Thyroid gland (tissue), 4 donors: ENCODE data around the gene CRTAC1. TPM values are rescaled to one million over a fixed set of nuclear protein-coding genes. Genes with fewer than 3 reads are reported as not detected.
A peak's percentile ranks its signal among the peaks of the same experiment; 100 is the strongest.

ENCODE experiments used
- DNase-seq, 2 donors: peaks; one replicate each; pipeline ENCODE4 v3.0.0-alpha.2; 2019
- H3K27ac ChIP-seq, 3 donors: fragments of 200-600 bp; sonication (generic); 1 replicate in 2 of 3; 2 replicates in 1 of 3; pipeline ENCODE4 v1.5.1; 2016 to 2019; ENCODE audit warnings: mild to moderate bottlenecking in 1 of 3, moderate library complexity in 1 of 3
- H3K27me3 ChIP-seq: fragments of 200-600 bp; sonication (generic); one replicate; pipeline ENCODE4 v1.5.1; 2019
- H3K36me3 ChIP-seq, 2 donors: fragments of 200-600 bp; sonication (generic); one replicate each; pipeline ENCODE4 v1.5.1; 2016 to 2019
- H3K4me1 ChIP-seq, 2 donors: fragments of 200-600 bp; sonication (generic); one replicate each; pipeline ENCODE4 v1.5.1; 2017 to 2019
- H3K4me3 ChIP-seq, 3 donors: fragments of 200-600 bp; sonication (generic); replicated peaks in 1 of 3; 1 replicate in 2 of 3; 2 replicates in 1 of 3; pipeline ENCODE4 v1.5.1; 2016; ENCODE audit warnings: mild to moderate bottlenecking in 1 of 3
- H3K9me3 ChIP-seq: fragments of 200-600 bp; sonication (generic); one replicate; pipeline ENCODE4 v1.5.1; 2017
- CTCF ChIP-seq, 6 experiments: fragments of 200-600 bp in 3 of 6; fragments of 450-650 bp in 3 of 6; sonication (generic) in 3 of 6; IDR thresholded peaks; one replicate each; pipeline ENCODE4 v1.5.1; 2016 to 2019; ENCODE audit warnings: antibody characterized with exemption in 6 of 6, mild to moderate bottlenecking in 2 of 6, inconsistent platforms in 1 of 6, moderate library complexity in 1 of 6
- POLR2A ChIP-seq, 2 donors: fragments of 450-650 bp; IDR thresholded peaks; one replicate each; pipeline ENCODE4 v1.6.1; 2017; ENCODE audit warnings: antibody characterized with exemption in 2 of 2, mild to moderate bottlenecking in 2 of 2, moderate library complexity in 1 of 2
- WGBS, 2 donors: methylation state at CpG; one replicate each; pipeline ENCODE4 v1.1.5; 2017; 5-methylcytosine and 5-hydroxymethylcytosine counted together
- intact Hi-C: fragments of 100-400 bp; cut with DNase I; formaldehyde crosslinking; loops from one replicate; pipeline ENCODE4 v1.15.1; 2023
- total RNA-seq, 4 donors: library from RNA; depleted of rRNA; stranded (reverse); fragments of >200 nt; gene quantifications; one replicate each; pipeline ENCODE4 v1.2.3, GENCODE V29; 2016

The CRTAC1 gene
- total RNA-seq, 4 donors from 2014 or later = 2.6 to 7.3 (median 3.7) TPM

GRCh38 chr10:97964748-97965147 lies 65.7 kb downstream of the CRTAC1 start:
- Histone ChIP-seq H3K4me1 (no peaks in the 10 kb centered on the region), H3K27ac (no peak overlapping the region), H3K9me3 (no peaks in the 10 kb centered on the region), H3K4me3 (no peak overlapping the region), H3K36me3 (no peaks in the 10 kb centered on the region), H3K27me3 (no peaks in the 10 kb centered on the region)
- no peak for TF ChIP-seq CTCF (IDR thresholded peaks at IDR 0.05)
- no peak for TF ChIP-seq POLR2A (IDR thresholded peaks at IDR 0.05)
- 84 to 85% methylated on average over 5 of the region's 5 CpGs for WGBS, 2 donors
- intact Hi-C loops = no loop called here
- DNase-seq = no peak

- intact Hi-C loops = no loop called here
- Histone ChIP-seq H3K27me3 (no peaks in the 10 kb centered on the region), H3K4me1 (no peaks in the 10 kb centered on the region), H3K36me3 (no peaks in the 10 kb centered on the region), H3K4me3 (no peak overlapping the region), H3K9me3 (no peaks in the 10 kb centered on the region), H3K27ac (no peak overlapping the region)
- DNase-seq = peak; percentile 66 to 67
- no peak for TF ChIP-seq POLR2A (IDR thresholded peaks at IDR 0.05)
- TF ChIP-seq CTCF (IDR thresholded peaks at IDR 0.05) = no peak
- 47 to 48% methylated on average over 7 of the region's 7 CpGs for whole genome bisulfite sequencing, 2 donors
Observed at GRCh38 chr10:97961945-97962344, 68.5 kb downstream of the CRTAC1 start.

GRCh38 chr10:97960269-97961056 lies 70.0 kb downstream of the CRTAC1 start:
- H3K27me3 ChIP-seq = no peaks in the 10 kb centered on the region

GRCh38 chr10:97949462-97949861 lies 81.0 kb downstream of the CRTAC1 start:
- Histone ChIP-seq H3K9me3 (no peaks in the 10 kb centered on the region), H3K4me3 (no peak overlapping the region), H3K27me3 (no peaks in the 10 kb centered on the region), H3K36me3 (no peaks in the 10 kb centered on the region), H3K4me1 (no peaks in the 10 kb centered on the region), H3K27ac (no peak overlapping the region)
- no peak for DNase-seq
- TF ChIP-seq CTCF (IDR thresholded peaks at IDR 0.05) (no peak), POLR2A (IDR thresholded peaks at IDR 0.05) (no peak)
- intact Hi-C loops = no loop called here
- 74 to 81% methylated on average over 4 of the region's 4 CpGs for WGBS, 2 donors

More at GRCh38 chr10:97960269-97961056, 70.0 kb downstream of the CRTAC1 start:
- H3K27ac ChIP-seq = no peak overlapping the region
- H3K36me3 ChIP-seq = no peaks in the 10 kb centered on the region
- TF ChIP-seq CTCF (IDR thresholded peaks at IDR 0.05) (no peak), POLR2A (IDR thresholded peaks at IDR 0.05) (no peak)
- WGBS, 2 donors = 61 to 66% methylated on average over 4 of the region's 4 CpGs
- DNase-seq = no peak
- H3K4me3 ChIP-seq = no peak overlapping the region
- intact Hi-C loops = no loop called here
- H3K9me3 ChIP-seq = no peaks in the 10 kb centered on the region
- no peaks in the 10 kb centered on the region for H3K4me1 ChIP-seq

- Histone ChIP-seq H3K27ac (no peak overlapping the region), H3K4me1 (no peaks in the 10 kb centered on the region), H3K4me3 (no peak overlapping the region), H3K36me3 (no peaks in the 10 kb centered on the region), H3K9me3 (no peaks in the 10 kb centered on the region), H3K27me3 (no peaks in the 10 kb centered on the region)
- WGBS, 2 donors = 71 to 89% methylated on average over 4 of the region's 4 CpGs
- TF ChIP-seq CTCF (IDR thresholded peaks at IDR 0.05) (no peak), POLR2A (IDR thresholded peaks at IDR 0.05) (no peak)
- intact Hi-C loops = no loop called here
- no peak for DNase-seq
Observed at GRCh38 chr10:97948822-97949221, 81.6 kb downstream of the CRTAC1 start.
